Endothelial cell of umbilical vein (primary cell): ENCODE measurements around the gene COL4A1. TPM values are rescaled to one million over a fixed set of nuclear protein-coding genes. Genes with fewer than 3 reads are reported as not detected.

ENCODE experiments used
- BruUV-seq: library from RNA; stranded (reverse); fragments of 400-500 nt; replicated peaks from 2 replicates; lab custom pipeline; 2021; lab: Mats Ljungman, UMichigan
- CTCF ChIA-PET: fragments of 300-600, 350-600 bp; sonication (Branson Sonifier 250); formaldehyde crosslinking; loops from one replicate; lab custom pipeline; 2021; ENCODE audit warnings: antibody characterized with exemption, inconsistent platforms; lab: Charles Lee
- POLR2A ChIA-PET: fragments of 300-600, 350-600 bp; sonication (Branson Sonifier 250); formaldehyde crosslinking; loops from one replicate; lab custom pipeline; 2021; ENCODE audit warnings: antibody characterized with exemption, inconsistent platforms; lab: Charles Lee
- DNase-seq: peaks from one replicate; pipeline ENCODE4 v3.0.0-alpha.2; 2011; ENCODE audit warnings: low read depth, low spot score
- FAIRE-seq: peaks from 2 replicates; lab custom pipeline; 2011; peaks lifted over from hg19 to GRCh38; lab: Jason Lieb, UNC
- H2AFZ ChIP-seq: 2 replicates; pipeline ENCODE4 v1.6.0; 2012; ENCODE audit warnings: low read depth, low read length, control low read depth, inconsistent platforms
- H3K27ac ChIP-seq: 2 replicates; pipeline ENCODE4 v1.5.1; 2011; ENCODE audit warnings: low read depth, mild to moderate bottlenecking, control low read depth, low read length, moderate library complexity; ENCODE audit not compliant: insufficient read depth
- H3K27me3 ChIP-seq, 2 experiments: 2 replicates each; pipeline versions ENCODE4 v1.6.0 to v1.6.1; 2011; ENCODE audit warnings: low read length in 2 of 2, mixed read lengths in 1 of 2; ENCODE audit not compliant: control insufficient read depth in 2 of 2, insufficient read depth in 2 of 2
- H3K36me3 ChIP-seq, 2 experiments: 2 replicates in 1 of 2; 3 replicates in 1 of 2; pipeline ENCODE4 v1.5.1; 2011; ENCODE audit warnings: low read length in 2 of 2, mild to moderate bottlenecking in 1 of 2, moderate library complexity in 1 of 2; ENCODE audit not compliant: control insufficient read depth in 2 of 2, insufficient read depth in 2 of 2; ENCODE audit errors: extremely low read depth in 1 of 2
- H3K4me1 ChIP-seq: 3 replicates; pipeline ENCODE4 v1.5.1; 2011; ENCODE audit warnings: mild to moderate bottlenecking, low read length; ENCODE audit not compliant: control insufficient read depth, insufficient read depth; ENCODE audit errors: extremely low read depth
- H3K4me2 ChIP-seq: 2 replicates; pipeline ENCODE4 v1.6.1; 2011; ENCODE audit warnings: low read length, control low read depth, mixed read lengths; ENCODE audit not compliant: insufficient read depth
- H3K4me3 ChIP-seq, 3 experiments: fragments of 200-600 bp in 1 of 3; sonication (generic), shearing (Covaris generic) in 1 of 3; replicated peaks in 1 of 3; 2 replicates each; pipeline ENCODE4 v1.5.1; 2011 to 2016; ENCODE audit warnings: control low read depth in 3 of 3, low read length in 3 of 3, mild to moderate bottlenecking in 2 of 3, inconsistent platforms in 1 of 3, low read depth in 1 of 3, moderate library complexity in 1 of 3; ENCODE audit not compliant: insufficient read depth in 1 of 3
- H3K79me2 ChIP-seq: 2 replicates; pipeline ENCODE4 v1.6.0; 2012; ENCODE audit warnings: low read length, inconsistent platforms; ENCODE audit not compliant: control insufficient read depth, insufficient read depth
- H3K9ac ChIP-seq: replicated peaks from 2 replicates; pipeline ENCODE3; 2011; ENCODE audit warnings: low read length, control low read depth; ENCODE audit not compliant: insufficient read depth; ENCODE audit errors: extremely low read depth
- H3K9me1 ChIP-seq: replicated peaks from 3 replicates; pipeline ENCODE4 v1.6.0; 2011; ENCODE audit warnings: mild to moderate bottlenecking, low read length; ENCODE audit not compliant: control insufficient read depth, insufficient read depth; ENCODE audit errors: extremely low read depth
- H3K9me3 ChIP-seq: replicated peaks from 2 replicates; pipeline ENCODE4 v1.5.1; 2012; ENCODE audit warnings: low read length, inconsistent platforms; ENCODE audit not compliant: control insufficient read depth, insufficient read depth
- H4K20me1 ChIP-seq: replicated peaks from 2 replicates; pipeline ENCODE3; 2011; ENCODE audit warnings: mild to moderate bottlenecking, low read length; ENCODE audit not compliant: control insufficient read depth, insufficient read depth; ENCODE audit errors: extremely low read depth
- EZH2 ChIP-seq: IDR thresholded peaks from 2 replicates; pipeline ENCODE4 v1.6.1; 2012; ENCODE audit warnings: borderline replicate concordance, low read depth, mild to moderate bottlenecking, moderate library complexity, low read length, inconsistent platforms; ENCODE audit not compliant: severe bottlenecking
- JUN ChIP-seq: IDR thresholded peaks from 2 replicates; pipeline ENCODE4 v1.6.1; 2011; ENCODE audit warnings: borderline replicate concordance, low read depth; ENCODE audit not compliant: insufficient read length, insufficient read depth
- MYC ChIP-seq: IDR thresholded peaks from one replicate; pipeline ENCODE4 v1.6.1; 2011; ENCODE audit warnings: mild to moderate bottlenecking, low read depth, low read length
- dilution Hi-C: fragments of 300-500 bp; cut with MboI; formaldehyde crosslinking; loops from one replicate; pipeline ENCODE4 v1.15.0; 2019; ENCODE audit warnings: low sequenced_read_pairs; ENCODE audit not compliant: extremely low pct_ligation_motif_present
- intact Hi-C: fragments of 100-400 bp; cut with micrococcal nuclease; formaldehyde crosslinking; loops from one replicate; pipeline ENCODE4 v1.10.0; 2022
- polyA plus RNA-seq, 4 experiments: library from polyadenylated mRNA; depleted of rRNA in 3 of 4; stranded (reverse) in 3 of 4; unstranded in 1 of 4; fragments of >200 nt; gene quantifications; 2 replicates each; pipeline versions ENCODE4 v1.2.1 to v1.2.3, GENCODE V29; 2011 to 2012; ENCODE audit warnings: missing spikeins in 1 of 4
- total RNA-seq: library from RNA; stranded (reverse); gene quantifications from 2 replicates; pipeline ENCODE4 v1.2.3, GENCODE V29; 2021
- TF ChIP-seq, protein P1 (sequence below), 2 donors: IDR thresholded peaks; 1 replicate in 1 of 2; 2 replicates in 1 of 2; pipeline ENCODE4 v1.5.1; 2011; ENCODE audit warnings: low read length in 2 of 2, mild to moderate bottlenecking in 2 of 2, moderate library complexity in 2 of 2, control low read depth in 1 of 2, inconsistent platforms in 1 of 2, low read depth in 1 of 2; ENCODE audit not compliant: insufficient read depth in 1 of 2; ENCODE audit errors: extremely low read depth in 1 of 2
- TF ChIP-seq, protein P2 (sequence below): IDR thresholded peaks from 2 replicates; pipeline ENCODE4 v1.6.1; 2011; ENCODE audit not compliant: insufficient read depth, insufficient read length

Gene COL4A1
- total and polyA plus RNA-seq, 2 donors (not counting 3 experiments of a cell fraction or from before 2014, with no cell fraction given), result 384 to 1,119 TPM

DNA sequence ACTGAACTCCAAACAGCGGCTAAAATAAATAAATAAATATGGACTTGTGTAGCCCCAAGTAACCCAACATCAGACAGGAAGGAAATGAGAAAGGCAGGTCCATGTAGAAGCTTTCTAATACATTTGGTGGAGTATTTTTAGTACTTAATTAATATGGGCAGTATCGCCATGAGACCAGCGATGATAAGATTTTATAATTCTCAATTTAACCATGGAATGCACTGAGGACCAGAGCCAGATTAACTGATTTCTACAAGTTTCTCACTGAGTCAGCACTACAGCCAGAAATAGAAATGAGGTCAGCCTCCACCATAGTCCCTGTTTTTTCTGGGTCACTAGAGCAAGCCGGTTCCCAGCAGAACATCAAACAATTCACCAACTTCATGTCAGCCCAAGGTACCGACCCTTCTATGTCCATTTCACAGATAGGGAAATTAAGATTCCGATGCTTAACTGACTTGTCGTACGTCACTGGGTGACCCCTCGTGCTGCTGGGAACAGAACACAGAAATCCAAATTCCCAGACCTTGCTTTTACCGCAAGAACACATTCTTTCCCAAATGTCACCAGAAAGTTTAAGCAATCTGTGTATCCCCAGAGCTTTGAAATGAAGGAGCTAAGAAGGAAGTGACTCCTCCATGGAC is 90.4 kb downstream of the COL4A1 start:
- Histone ChIP-seq H3K4me1 (peaks cover 18% of the 10 kb centered on the region), H3K79me2 (peaks cover 20% of the 10 kb centered on the region), H3K9ac (no peak overlapping the region), H3K4me3 (no peak overlapping the region), H3K9me3 (no peaks in the 10 kb centered on the region), H3K9me1 (no peaks in the 10 kb centered on the region), H3K36me3 (peaks cover 6 to 13% of the 10 kb centered on the region in 2 experiments), H3K27ac (peak overlapping the region; percentile 47), H4K20me1 (no peaks in the 10 kb centered on the region), H2AFZ (no peak overlapping the region), H3K4me2 (no peak overlapping the region), H3K27me3 (no peaks in the 10 kb centered on the region)
- POLR2A ChIA-PET, result no interaction called here
- FAIRE-seq, result peak; percentile 28
- dilution Hi-C loops, result no loop called here
- intact Hi-C loops, result no loop called here
- CTCF ChIA-PET, result interaction anchor here (0.6 to 1.3 kb wide), 3 partner anchors 31 to 394 kb away, joined by 3 read pairs; no protein-coding TSS in a partner anchor
- peak; percentile 65 for DNase-seq
- no TSS peak for BruUV-seq
- TF ChIP-seq JUN, result peak; percentile 35
- no peak for TF ChIP-seq EZH2
- TF ChIP-seq, protein P1, sequence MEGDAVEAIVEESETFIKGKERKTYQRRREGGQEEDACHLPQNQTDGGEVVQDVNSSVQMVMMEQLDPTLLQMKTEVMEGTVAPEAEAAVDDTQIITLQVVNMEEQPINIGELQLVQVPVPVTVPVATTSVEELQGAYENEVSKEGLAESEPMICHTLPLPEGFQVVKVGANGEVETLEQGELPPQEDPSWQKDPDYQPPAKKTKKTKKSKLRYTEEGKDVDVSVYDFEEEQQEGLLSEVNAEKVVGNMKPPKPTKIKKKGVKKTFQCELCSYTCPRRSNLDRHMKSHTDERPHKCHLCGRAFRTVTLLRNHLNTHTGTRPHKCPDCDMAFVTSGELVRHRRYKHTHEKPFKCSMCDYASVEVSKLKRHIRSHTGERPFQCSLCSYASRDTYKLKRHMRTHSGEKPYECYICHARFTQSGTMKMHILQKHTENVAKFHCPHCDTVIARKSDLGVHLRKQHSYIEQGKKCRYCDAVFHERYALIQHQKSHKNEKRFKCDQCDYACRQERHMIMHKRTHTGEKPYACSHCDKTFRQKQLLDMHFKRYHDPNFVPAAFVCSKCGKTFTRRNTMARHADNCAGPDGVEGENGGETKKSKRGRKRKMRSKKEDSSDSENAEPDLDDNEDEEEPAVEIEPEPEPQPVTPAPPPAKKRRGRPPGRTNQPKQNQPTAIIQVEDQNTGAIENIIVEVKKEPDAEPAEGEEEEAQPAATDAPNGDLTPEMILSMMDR (IDR thresholded peaks at IDR 0.05; ENCODE audit: extremely low read depth in 1 of 2, insufficient read depth in 1 of 2, low read depth in 1 of 2, low read length in 2 of 2), result no peak
- TF ChIP-seq, protein P2, sequence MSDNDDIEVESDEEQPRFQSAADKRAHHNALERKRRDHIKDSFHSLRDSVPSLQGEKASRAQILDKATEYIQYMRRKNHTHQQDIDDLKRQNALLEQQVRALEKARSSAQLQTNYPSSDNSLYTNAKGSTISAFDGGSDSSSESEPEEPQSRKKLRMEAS, result no peak
- TF ChIP-seq MYC, result no peak
